Tibial nerve (tissue), 4 donors: ENCODE data around the gene THPO.

Source experiments
- CTCF ChIP-seq, 5 experiments: fragments of 200-600 bp in 3 of 5; fragments of 450-650 bp in 2 of 5; sonication (generic) in 3 of 5; IDR thresholded peaks; one replicate each; pipeline ENCODE4 v1.5.1; 2016 to 2019; ENCODE audit warnings: antibody characterized with exemption in 5 of 5, mild to moderate bottlenecking in 3 of 5, moderate library complexity in 2 of 5
- EP300 ChIP-seq, 2 donors: sonication (generic); formaldehyde crosslinking; IDR thresholded peaks; one replicate each; pipeline ENCODE4 v1.6.1; 2017; ENCODE audit warnings: antibody characterized with exemption in 2 of 2, mild to moderate bottlenecking in 1 of 2

GRCh38 chr3:184348057-184348382 lies 30.0 kb downstream of the THPO start:
- TF ChIP-seq CTCF (IDR thresholded peaks at IDR 0.05) (no peak), EP300 (IDR thresholded peaks at IDR 0.05) (no peak)
